ENCODE results near the gene RET.

DNA sequence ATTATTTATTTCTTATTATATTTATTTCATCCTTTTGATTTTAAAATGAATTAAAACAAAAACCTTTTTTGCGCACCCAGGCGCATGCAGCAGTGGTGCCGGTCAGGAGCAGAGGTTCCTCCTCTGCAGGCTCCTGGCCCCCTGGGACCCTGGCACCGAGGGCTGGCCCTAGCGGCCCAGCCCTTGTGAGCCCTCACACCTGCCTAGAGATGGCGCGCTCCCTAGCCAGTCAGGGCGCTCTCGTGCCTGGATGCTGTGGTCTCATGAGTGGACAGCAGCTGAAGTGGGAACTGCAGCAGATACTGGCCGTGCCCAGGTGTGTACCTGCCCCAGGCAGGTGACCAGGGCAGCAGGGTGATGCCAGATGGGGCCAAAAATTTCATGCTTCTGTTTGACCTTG is 13.8 kb downstream of the RET start:
- TF ChIP-seq CTCF (IDR thresholded peaks at IDR 0.05; ENCODE audit: insufficient read depth, low read depth, low read length): no peak
- TF ChIP-seq EZH2 (IDR thresholded peaks at IDR 0.05; ENCODE audit: insufficient read depth, low read length): no peak
